ENCODE results near the gene DUOXA2. TPM values are rescaled to one million over a fixed set of nuclear protein-coding genes. Genes with fewer than 3 reads are reported as not detected.

Gene DUOXA2
- not detected in 5 replicates for total RNA-seq (2022; extraction: Qiagen RNA extraction; ENCODE audit: low read depth)

DNA sequence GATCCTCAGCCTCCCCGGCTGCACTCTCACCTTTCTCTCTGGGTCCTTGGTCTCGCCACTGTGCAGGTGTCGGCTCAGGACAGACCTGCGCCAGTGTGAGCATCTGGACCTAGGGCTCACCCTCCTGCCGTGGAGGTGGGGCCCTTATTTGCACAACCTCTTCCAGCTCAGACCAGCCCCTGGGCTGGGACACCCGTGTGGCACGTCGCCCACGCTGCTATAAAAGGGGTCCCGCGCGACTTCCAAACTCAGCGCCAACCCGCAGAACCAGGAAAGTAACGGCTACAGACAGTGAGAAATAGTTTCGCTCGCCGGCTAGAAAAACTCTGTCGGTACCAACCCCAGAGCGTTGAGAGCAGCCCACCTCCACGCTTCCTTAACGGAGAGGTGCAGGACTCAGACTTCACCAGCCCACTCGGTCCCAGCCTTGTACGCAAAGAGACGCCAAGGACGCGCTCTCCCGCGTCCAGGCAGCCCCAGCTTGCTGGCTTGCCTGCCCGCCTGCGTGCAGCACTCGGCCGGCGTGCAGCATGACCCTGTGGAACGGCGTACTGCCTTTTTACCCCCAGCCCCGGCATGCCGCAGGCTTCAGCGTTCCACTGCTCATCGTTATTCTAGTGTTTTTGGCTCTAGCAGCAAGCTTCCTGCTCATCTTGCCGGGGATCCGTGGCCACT lies at the start of gene DUOXA2, which contains the start of gene DUOX2:
DUOXA2 (plus strand) TSS at position 251 of the 675 bp plus-strand sequence; CDS start at position 531, 280 bp downstream.
DUOX2 (minus strand) TSS at position 97 of the 675 bp plus-strand sequence. CDS start 761 bp downstream, outside the sequence.

DNA sequence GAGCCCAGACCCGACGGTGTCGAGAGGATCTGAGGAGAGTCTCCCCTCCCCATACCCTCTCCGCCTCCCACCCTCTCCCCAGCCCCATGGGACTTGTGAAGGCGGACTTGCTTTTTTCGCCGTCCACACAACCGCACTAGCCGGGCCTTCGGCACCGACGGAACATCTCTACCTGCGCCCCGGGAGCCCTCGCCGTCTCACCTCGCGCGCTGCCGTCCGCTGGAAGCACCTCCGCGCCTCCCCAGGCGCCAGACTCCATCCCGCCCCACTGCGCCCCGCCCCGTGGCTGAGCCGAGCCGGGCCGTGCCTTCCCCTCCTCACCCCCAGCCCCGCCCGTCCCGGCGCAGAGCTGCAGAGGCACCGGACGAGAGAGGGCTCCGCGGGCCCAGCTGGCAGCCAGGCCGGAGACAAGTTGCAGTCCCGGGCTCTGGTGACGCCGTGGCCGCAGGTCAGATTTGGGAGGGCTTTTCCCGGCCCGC lies 15.6 kb downstream of the DUOXA2 start, which contains the start of the genes DUOX1 and DUOXA1:
DUOX1 (plus strand) TSS at position 344 of the 479 bp plus-strand sequence. CDS start 1,973 bp downstream, outside the sequence.
DUOXA1 (minus strand) TSS at position 229 of the 479 bp plus-strand sequence. CDS start 6,865 bp downstream, outside the sequence.

Other genes starting within 250 kb of the DUOXA2 start
- not detected in 5 replicates for gene TERB2, start 157.6 kb upstream of the DUOXA2 start, total RNA-seq (2022; extraction: Qiagen RNA extraction; ENCODE audit: low read depth)
- 31.3 to 39.4 TPM (median 37.4 TPM) in 5 replicates for gene SORD, start 91.1 kb upstream of the DUOXA2 start, total RNA-seq (2022; extraction: Qiagen RNA extraction; ENCODE audit: low read depth)
- gene DUOX2, start 154 bp upstream of the DUOXA2 start, total RNA-seq (2022; extraction: Qiagen RNA extraction; ENCODE audit: low read depth), result 0.02 to 0.09 TPM (median 0.03 TPM) in 5 replicates
- 0.09 to 0.26 TPM (median 0.16 TPM) in 4 of 5 replicates, not detected in the other for gene DUOXA1, start 15.6 kb downstream of the DUOXA2 start, total RNA-seq (2022; extraction: Qiagen RNA extraction; ENCODE audit: low read depth)
- gene DUOX1, start 15.7 kb downstream of the DUOXA2 start, total RNA-seq (2022; extraction: Qiagen RNA extraction; ENCODE audit: low read depth), result not detected in 5 replicates
- 0.63 to 1.4 TPM (median 0.76 TPM) in 5 replicates for gene SHF, start 73.6 kb downstream of the DUOXA2 start, total RNA-seq (2022; extraction: Qiagen RNA extraction; ENCODE audit: low read depth)
- not detected in 5 replicates for gene SLC28A2, start 137.9 kb downstream of the DUOXA2 start, total RNA-seq (2022; extraction: Qiagen RNA extraction; ENCODE audit: low read depth)